ENCODE data around the gene MRPL43. TPM values are rescaled to one million over a fixed set of nuclear protein-coding genes. Genes with fewer than 3 reads are reported as not detected.
A peak's percentile ranks its signal among the peaks of the same experiment; 100 is the strongest.
"Not testable (repeated sequence)": the region's sequence is repeated elsewhere in the genome, so short reads cannot be mapped to it uniquely, and the experiment has no call there.

The MRPL43 gene
- total and polyA plus RNA-seq, 2 donors, result 55.0 to 95.1 TPM

GRCh38 chr10:100975397-100975796, 11.9 kb downstream of the MRPL43 start:
- not testable (repeated sequence) for H3K27me3 ChIP-seq (ENCODE audit: control insufficient read depth in 2 of 2, insufficient read depth in 1 of 2, low read length in 1 of 2); DNase-seq (ENCODE audit: low read depth in 6 of 9, low spot score in 9 of 9); H3K4me1 ChIP-seq (ENCODE audit: control insufficient read depth in 2 of 2, insufficient read depth in 2 of 2, low read length in 2 of 2); H3K9me3 ChIP-seq (ENCODE audit: control insufficient read depth in 2 of 2, insufficient read depth in 1 of 2, low read length in 1 of 2); H3K4me3 ChIP-seq (ENCODE audit: low read length in 2 of 2); H3K27ac ChIP-seq (ENCODE audit: low read depth in 1 of 2, low read length in 1 of 2)
- 91% methylated on average over 8 of the region's 8 CpGs for WGBS
- H3K36me3 ChIP-seq (ENCODE audit: control insufficient read depth in 2 of 2, insufficient read depth in 2 of 2, low read length in 1 of 2), result peaks cover 10 to 15% of the 10 kb centered on the region in 2 donors

DNA sequence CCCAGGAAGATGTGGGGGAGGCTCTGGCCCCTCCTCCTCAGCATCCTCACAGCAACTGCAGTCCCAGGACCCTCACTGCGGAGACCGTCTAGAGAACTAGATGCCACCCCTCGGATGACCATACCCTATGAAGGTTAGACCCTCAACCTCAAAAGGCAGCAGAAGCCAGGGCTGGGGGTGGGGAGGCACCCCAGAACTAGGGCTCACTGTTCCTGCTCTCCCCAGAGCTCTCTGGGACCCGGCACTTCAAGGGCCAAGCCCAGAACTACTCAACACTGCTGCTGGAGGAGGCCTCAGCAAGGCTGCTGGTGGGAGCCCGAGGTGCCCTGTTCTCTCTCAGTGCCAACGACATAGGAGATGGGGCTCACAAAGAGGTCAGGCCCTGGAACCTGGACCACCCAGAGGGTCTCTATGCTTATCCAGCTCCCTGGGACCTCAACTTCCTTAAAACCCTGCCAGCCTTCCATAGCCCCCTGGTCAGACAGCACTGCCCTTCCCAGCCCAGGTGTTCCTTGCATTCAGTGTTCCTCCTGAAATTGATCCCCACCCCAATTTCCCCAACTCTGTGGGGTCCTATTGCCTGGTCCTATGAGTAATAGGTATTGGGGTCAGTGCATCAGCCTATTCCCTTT, 14.3 kb downstream of the MRPL43 start:
- Histone ChIP-seq H3K9me3 (ENCODE audit: control insufficient read depth in 2 of 2, insufficient read depth in 1 of 2, low read length in 1 of 2) (no peaks in the 10 kb centered on the region), H3K27me3 (ENCODE audit: control insufficient read depth in 2 of 2, insufficient read depth in 1 of 2, low read length in 1 of 2) (peaks cover 3 to 8% of the 10 kb centered on the region in 2 donors), H3K36me3 (ENCODE audit: control insufficient read depth in 2 of 2, insufficient read depth in 2 of 2, low read length in 1 of 2) (no peaks in the 10 kb centered on the region), H3K27ac (ENCODE audit: low read depth in 1 of 2, low read length in 1 of 2) (no peak overlapping the region), H3K4me3 (ENCODE audit: low read length in 2 of 2) (no peak overlapping the region), H3K4me1 (ENCODE audit: control insufficient read depth in 2 of 2, insufficient read depth in 2 of 2, low read length in 2 of 2) (peaks cover 2 to 15% of the 10 kb centered on the region in 2 donors)
- WGBS, result 97% methylated on average over 6 of the region's 6 CpGs
- DNase-seq (ENCODE audit: low read depth in 6 of 9, low spot score in 9 of 9), result no peak

- H3K9me3 ChIP-seq (ENCODE audit: control insufficient read depth in 2 of 2, insufficient read depth in 1 of 2, low read length in 1 of 2), result no peaks in the 10 kb centered on the region
- WGBS, result 94% methylated on average over 13 of the region's 13 CpGs
- no peak overlapping the region for H3K27ac ChIP-seq (ENCODE audit: low read depth in 1 of 2, low read length in 1 of 2)
- no peaks in the 10 kb centered on the region for H3K36me3 ChIP-seq (ENCODE audit: control insufficient read depth in 2 of 2, insufficient read depth in 2 of 2, low read length in 1 of 2)
- no peak overlapping the region for H3K4me3 ChIP-seq (ENCODE audit: low read length in 2 of 2)
- H3K27me3 ChIP-seq (ENCODE audit: control insufficient read depth in 2 of 2, insufficient read depth in 1 of 2, low read length in 1 of 2), result peaks cover 3 to 8% of the 10 kb centered on the region in 2 donors
- DNase-seq (ENCODE audit: low read depth in 6 of 9, low spot score in 9 of 9), result no peak
- H3K4me1 ChIP-seq (ENCODE audit: control insufficient read depth in 2 of 2, insufficient read depth in 2 of 2, low read length in 2 of 2), result peaks cover 2 to 15% of the 10 kb centered on the region in 2 donors
Measured at GRCh38 chr10:100972115-100972903, 15.0 kb downstream of the MRPL43 start.

DNA sequence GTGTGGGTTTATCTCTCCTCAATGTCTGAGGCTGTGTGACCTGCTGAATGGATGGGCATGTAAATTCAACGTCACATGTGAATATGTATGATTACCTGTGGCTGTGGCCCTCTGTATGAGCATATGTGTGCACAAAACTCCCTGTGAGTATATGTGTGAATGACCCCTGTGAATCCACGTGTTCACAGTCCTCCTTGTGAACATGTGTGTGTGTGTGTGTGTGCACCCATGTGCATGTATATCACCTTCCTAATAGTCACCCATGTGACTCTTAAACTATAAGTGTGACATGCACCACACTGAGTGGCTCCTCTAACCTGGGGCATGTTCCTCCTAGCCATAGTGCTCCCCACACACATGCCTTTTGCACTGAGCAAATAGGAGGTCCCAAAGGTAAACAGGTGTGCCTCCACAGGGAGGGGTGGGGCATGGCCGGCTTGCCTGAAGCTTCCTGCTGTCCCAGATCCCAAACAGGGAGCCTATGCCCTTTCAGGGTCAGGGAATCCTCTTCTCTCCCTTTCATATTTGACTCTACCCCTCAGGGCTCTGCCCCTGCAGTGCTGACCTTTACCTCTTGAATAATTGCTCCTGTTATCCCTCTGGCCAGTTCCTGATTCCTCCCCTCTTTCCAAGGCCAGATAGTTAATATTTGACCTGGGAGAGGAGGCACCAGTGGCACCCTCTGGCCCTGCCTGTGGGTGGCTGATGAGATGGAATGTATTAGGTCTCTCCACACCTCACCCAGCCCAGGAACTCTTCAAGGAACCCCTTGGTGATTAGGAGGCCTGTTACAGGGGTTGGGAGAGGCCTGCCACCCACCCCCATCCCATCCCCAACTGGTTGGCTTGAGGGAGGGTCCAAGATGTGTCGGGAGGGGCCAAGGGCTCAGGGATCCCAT, 16.1 kb downstream of the MRPL43 start:
- H3K4me3 ChIP-seq (ENCODE audit: low read length in 2 of 2), result no peak overlapping the region
- H3K9me3 ChIP-seq (ENCODE audit: control insufficient read depth in 2 of 2, insufficient read depth in 1 of 2, low read length in 1 of 2), result no peaks in the 10 kb centered on the region
- no peak for DNase-seq (ENCODE audit: low read depth in 6 of 9, low spot score in 9 of 9)
- H3K27ac ChIP-seq (ENCODE audit: low read depth in 1 of 2, low read length in 1 of 2), result no peak overlapping the region
- H3K36me3 ChIP-seq (ENCODE audit: control insufficient read depth in 2 of 2, insufficient read depth in 2 of 2, low read length in 1 of 2), result peaks cover 0 to 5% of the 10 kb centered on the region in 2 donors
- H3K4me1 ChIP-seq (ENCODE audit: control insufficient read depth in 2 of 2, insufficient read depth in 2 of 2, low read length in 2 of 2), result peaks cover 2 to 15% of the 10 kb centered on the region in 2 donors
- peaks cover 3 to 8% of the 10 kb centered on the region in 2 donors for H3K27me3 ChIP-seq (ENCODE audit: control insufficient read depth in 2 of 2, insufficient read depth in 1 of 2, low read length in 1 of 2)
- 97% methylated on average over 4 of the region's 4 CpGs for WGBS

DNA sequence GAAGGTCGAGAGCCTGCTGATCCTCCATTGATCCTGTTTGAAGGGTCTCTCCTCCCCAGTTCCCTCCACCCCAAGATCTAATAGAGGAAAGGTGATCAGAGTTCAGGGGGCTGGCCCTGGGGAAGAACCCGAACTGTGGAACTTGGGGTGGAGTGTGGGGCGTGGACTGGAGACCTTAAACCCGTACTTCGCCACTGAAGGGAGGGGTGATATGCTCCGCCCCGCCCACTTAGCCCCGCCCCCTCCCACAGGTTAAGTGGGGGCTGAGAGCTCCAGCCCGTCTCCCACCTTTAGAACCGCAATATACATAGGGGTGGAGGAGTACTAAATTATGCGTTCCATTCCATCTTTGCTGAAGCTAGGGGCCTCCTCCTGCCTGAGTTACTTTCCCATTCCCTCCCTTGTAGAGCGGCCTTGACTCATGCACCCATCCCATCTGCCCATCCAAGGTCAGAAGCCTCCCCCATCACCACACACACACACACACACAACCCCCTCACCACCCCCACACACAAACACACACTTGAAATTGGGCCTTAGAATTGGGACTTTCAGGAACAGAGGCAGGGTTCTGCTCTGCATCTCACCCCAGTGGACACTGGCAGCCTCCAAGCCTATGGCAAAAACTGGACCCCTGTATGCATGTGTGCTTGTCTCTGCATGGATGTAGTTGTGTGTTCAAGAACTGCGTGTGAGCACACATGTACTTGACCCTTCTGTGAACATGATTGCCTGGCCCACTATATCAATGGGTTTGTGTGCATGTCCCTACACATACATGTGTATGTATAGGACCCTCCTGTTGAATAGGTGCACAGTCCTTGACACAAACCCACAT, 17.0 kb downstream of the MRPL43 start:
- no peak overlapping the region for H3K27ac ChIP-seq (ENCODE audit: low read depth in 1 of 2, low read length in 1 of 2)
- peak in 3 of 9 donors; percentile 19 to 31 (median 25) for DNase-seq (ENCODE audit: low read depth in 6 of 9, low spot score in 9 of 9)
- WGBS, result 57% methylated on average over 13 of the region's 13 CpGs

GRCh38 chr10:100969187-100970075, 17.9 kb downstream of the MRPL43 start, which contains the start of gene SEMA4G:
Gene SEMA4G, plus strand, starts transcription at chr10:100969504. Its CDS starts 3,409 bp downstream, at chr10:100972913.
- Histone ChIP-seq H3K9me3 (ENCODE audit: control insufficient read depth in 2 of 2, insufficient read depth in 1 of 2, low read length in 1 of 2) (no peaks in the 10 kb centered on the region), H3K4me1 (ENCODE audit: control insufficient read depth in 2 of 2, insufficient read depth in 2 of 2, low read length in 2 of 2) (peaks cover 2 to 15% of the 10 kb centered on the region in 2 donors), H3K27me3 (ENCODE audit: control insufficient read depth in 2 of 2, insufficient read depth in 1 of 2, low read length in 1 of 2) (peaks cover 3 to 8% of the 10 kb centered on the region in 2 donors), H3K4me3 (ENCODE audit: low read length in 2 of 2) (peak within 1 kb of the TSS; percentile 48 to 55), H3K27ac (ENCODE audit: low read depth in 1 of 2, low read length in 1 of 2) (no peak within 1 kb of the TSS), H3K36me3 (ENCODE audit: control insufficient read depth in 2 of 2, insufficient read depth in 2 of 2, low read length in 1 of 2) (peaks cover 0 to 13% of the 10 kb centered on the region in 2 donors)
- WGBS, result 3% methylated on average over 70 of the region's 70 CpGs
- DNase-seq (ENCODE audit: low read depth in 6 of 9, low spot score in 9 of 9), result peak in 6 of 9 donors; percentile 33 to 79 (median 58)

More for the DNA sequence above, 17.0 kb downstream of the MRPL43 start:
- no peaks in the 10 kb centered on the region for H3K9me3 ChIP-seq (ENCODE audit: control insufficient read depth in 2 of 2, insufficient read depth in 1 of 2, low read length in 1 of 2)
- H3K4me3 ChIP-seq (ENCODE audit: low read length in 2 of 2), result peak overlapping the region; percentile 48 to 55
- peaks cover 2 to 15% of the 10 kb centered on the region in 2 donors for H3K4me1 ChIP-seq (ENCODE audit: control insufficient read depth in 2 of 2, insufficient read depth in 2 of 2, low read length in 2 of 2)
- H3K27me3 ChIP-seq (ENCODE audit: control insufficient read depth in 2 of 2, insufficient read depth in 1 of 2, low read length in 1 of 2), result peaks cover 3 to 8% of the 10 kb centered on the region in 2 donors
- peaks cover 0 to 13% of the 10 kb centered on the region in 2 donors for H3K36me3 ChIP-seq (ENCODE audit: control insufficient read depth in 2 of 2, insufficient read depth in 2 of 2, low read length in 1 of 2)

- peaks cover 2 to 15% of the 10 kb centered on the region in 2 donors for H3K4me1 ChIP-seq (ENCODE audit: control insufficient read depth in 2 of 2, insufficient read depth in 2 of 2, low read length in 2 of 2)
Measured at GRCh38 chr10:100968863-100969186, 18.5 kb downstream of the MRPL43 start.

More at GRCh38 chr10:100968863-100969186, 18.5 kb downstream of the MRPL43 start:
- Histone ChIP-seq H3K9me3 (ENCODE audit: control insufficient read depth in 2 of 2, insufficient read depth in 1 of 2, low read length in 1 of 2) (no peaks in the 10 kb centered on the region), H3K27me3 (ENCODE audit: control insufficient read depth in 2 of 2, insufficient read depth in 1 of 2, low read length in 1 of 2) (peaks cover 3 to 8% of the 10 kb centered on the region in 2 donors), H3K36me3 (ENCODE audit: control insufficient read depth in 2 of 2, insufficient read depth in 2 of 2, low read length in 1 of 2) (peaks cover 0 to 15% of the 10 kb centered on the region in 2 donors), H3K4me3 (ENCODE audit: low read length in 2 of 2) (peak overlapping the region in 1 of 2 donors; percentile 55), H3K27ac (ENCODE audit: low read depth in 1 of 2, low read length in 1 of 2) (no peak overlapping the region)
- WGBS, result 55% methylated on average over 9 of the region's 9 CpGs
- no peak for DNase-seq (ENCODE audit: low read depth in 6 of 9, low spot score in 9 of 9)

Measured in thymus (tissue), 11 donors.